Thyroid gland (tissue), 4 donors: ENCODE measurements around the gene INTS3. TPM values are rescaled to one million over a fixed set of nuclear protein-coding genes. Genes with fewer than 3 reads are reported as not detected.

Source experiments
- DNase-seq, 2 donors: peaks; one replicate each; pipeline ENCODE4 v3.0.0-alpha.2; 2019
- H3K27ac ChIP-seq, 3 donors: fragments of 200-600 bp; sonication (generic); 1 replicate in 2 of 3; 2 replicates in 1 of 3; pipeline ENCODE4 v1.5.1; 2016 to 2019; ENCODE audit warnings: mild to moderate bottlenecking in 1 of 3, moderate library complexity in 1 of 3
- H3K27me3 ChIP-seq: fragments of 200-600 bp; sonication (generic); one replicate; pipeline ENCODE4 v1.5.1; 2019
- H3K36me3 ChIP-seq, 2 donors: fragments of 200-600 bp; sonication (generic); one replicate each; pipeline ENCODE4 v1.5.1; 2016 to 2019
- H3K4me1 ChIP-seq, 2 donors: fragments of 200-600 bp; sonication (generic); one replicate each; pipeline ENCODE4 v1.5.1; 2017 to 2019
- H3K4me3 ChIP-seq, 3 donors: fragments of 200-600 bp; sonication (generic); replicated peaks in 1 of 3; 1 replicate in 2 of 3; 2 replicates in 1 of 3; pipeline ENCODE4 v1.5.1; 2016; ENCODE audit warnings: mild to moderate bottlenecking in 1 of 3
- H3K9me3 ChIP-seq: fragments of 200-600 bp; sonication (generic); one replicate; pipeline ENCODE4 v1.5.1; 2017
- POLR2A ChIP-seq, 2 donors: fragments of 450-650 bp; IDR thresholded peaks; one replicate each; pipeline ENCODE4 v1.6.1; 2017; ENCODE audit warnings: antibody characterized with exemption in 2 of 2, mild to moderate bottlenecking in 2 of 2, moderate library complexity in 1 of 2
- WGBS, 2 donors: methylation state at CpG; one replicate each; pipeline ENCODE4 v1.1.5; 2017; 5-methylcytosine and 5-hydroxymethylcytosine counted together
- intact Hi-C: fragments of 100-400 bp; cut with DNase I; formaldehyde crosslinking; loops from one replicate; pipeline ENCODE4 v1.15.1; 2023
- total RNA-seq, 4 donors: library from RNA; depleted of rRNA; stranded (reverse); fragments of >200 nt; gene quantifications; one replicate each; pipeline ENCODE4 v1.2.3, GENCODE V29; 2016
- TF ChIP-seq, protein P1 (sequence below), 6 experiments: fragments of 200-600 bp in 3 of 6; fragments of 450-650 bp in 3 of 6; sonication (generic) in 3 of 6; IDR thresholded peaks; one replicate each; pipeline ENCODE4 v1.5.1; 2016 to 2019; ENCODE audit warnings: antibody characterized with exemption in 6 of 6, mild to moderate bottlenecking in 2 of 6, inconsistent platforms in 1 of 6, moderate library complexity in 1 of 6

The INTS3 gene
- total RNA-seq, 4 donors from 2014 or later = 50.0 to 60.9 (median 56.3) TPM

DNA sequence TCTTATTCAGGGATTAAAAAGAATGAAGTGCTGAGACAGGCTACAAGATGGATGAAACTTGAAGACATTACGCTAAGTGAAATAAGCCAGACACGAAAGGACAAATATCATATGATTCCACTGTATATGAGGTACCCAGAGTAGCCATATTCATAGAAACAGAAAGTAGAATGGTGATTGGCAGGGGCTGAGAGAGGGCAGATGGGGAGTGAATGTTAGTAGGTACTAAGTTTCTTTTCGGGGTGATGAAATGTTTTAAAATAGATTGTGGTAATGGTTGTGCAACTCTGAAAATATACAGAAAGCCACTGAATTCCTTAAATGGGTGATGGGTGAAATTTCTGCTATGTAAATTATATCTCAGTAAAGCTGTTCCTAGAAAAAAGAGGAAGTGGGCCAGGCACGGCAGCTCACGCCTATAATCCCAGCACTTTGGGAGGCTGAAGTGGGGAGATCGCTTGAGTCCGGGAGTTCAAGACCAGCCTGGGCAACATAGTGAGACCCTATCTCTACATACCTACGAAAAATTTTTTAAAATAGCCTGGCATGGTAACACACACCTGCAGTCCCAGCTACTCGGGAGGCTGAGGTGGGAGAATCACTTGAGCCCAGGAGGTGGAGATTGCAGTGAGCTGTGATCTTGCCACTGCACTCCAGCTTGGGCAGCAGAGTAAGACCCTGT lies 63.3 kb downstream of the INTS3 start:
- Histone ChIP-seq H3K27me3 (no peaks in the 10 kb centered on the region), H3K27ac (peak overlapping the region; percentile 16 to 82 (median 77)), H3K9me3 (no peaks in the 10 kb centered on the region), H3K36me3 (no peaks in the 10 kb centered on the region), H3K4me3 (no peak overlapping the region), H3K4me1 (peaks cover 4 to 9% of the 10 kb centered on the region in 2 donors)
- TF ChIP-seq, protein P1, sequence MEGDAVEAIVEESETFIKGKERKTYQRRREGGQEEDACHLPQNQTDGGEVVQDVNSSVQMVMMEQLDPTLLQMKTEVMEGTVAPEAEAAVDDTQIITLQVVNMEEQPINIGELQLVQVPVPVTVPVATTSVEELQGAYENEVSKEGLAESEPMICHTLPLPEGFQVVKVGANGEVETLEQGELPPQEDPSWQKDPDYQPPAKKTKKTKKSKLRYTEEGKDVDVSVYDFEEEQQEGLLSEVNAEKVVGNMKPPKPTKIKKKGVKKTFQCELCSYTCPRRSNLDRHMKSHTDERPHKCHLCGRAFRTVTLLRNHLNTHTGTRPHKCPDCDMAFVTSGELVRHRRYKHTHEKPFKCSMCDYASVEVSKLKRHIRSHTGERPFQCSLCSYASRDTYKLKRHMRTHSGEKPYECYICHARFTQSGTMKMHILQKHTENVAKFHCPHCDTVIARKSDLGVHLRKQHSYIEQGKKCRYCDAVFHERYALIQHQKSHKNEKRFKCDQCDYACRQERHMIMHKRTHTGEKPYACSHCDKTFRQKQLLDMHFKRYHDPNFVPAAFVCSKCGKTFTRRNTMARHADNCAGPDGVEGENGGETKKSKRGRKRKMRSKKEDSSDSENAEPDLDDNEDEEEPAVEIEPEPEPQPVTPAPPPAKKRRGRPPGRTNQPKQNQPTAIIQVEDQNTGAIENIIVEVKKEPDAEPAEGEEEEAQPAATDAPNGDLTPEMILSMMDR (IDR thresholded peaks at IDR 0.05) = no peak
- TF ChIP-seq POLR2A (IDR thresholded peaks at IDR 0.05) = no peak
- DNase-seq = no peak
- intact Hi-C loops = loop anchor here (10.0 kb wide), 1 partner anchor 154 kb away; the partner anchor contains the start of gene DENND4B
- 69 to 76% methylated on average over 9 of the region's 9 CpGs for WGBS, 2 donors

- H3K9me3 ChIP-seq = no peaks in the 10 kb centered on the region
- no peaks in the 10 kb centered on the region for H3K36me3 ChIP-seq
- H3K4me1 ChIP-seq = peaks cover 4 to 9% of the 10 kb centered on the region in 2 donors
- H3K27ac ChIP-seq = peak overlapping the region in 2 of 3 donors; percentile 77 to 82
- 87 to 89% methylated on average over 11 to 15 of the region's 16 CpGs for WGBS, 2 donors
- no peak for TF ChIP-seq POLR2A (IDR thresholded peaks at IDR 0.05)
- TF ChIP-seq, protein P1 (IDR thresholded peaks at IDR 0.05) = no peak
- no peak for DNase-seq
- H3K27me3 ChIP-seq = no peaks in the 10 kb centered on the region
- H3K4me3 ChIP-seq = no peak overlapping the region
- intact Hi-C loops = loop anchor here (10.0 kb wide), 1 partner anchor 153 kb away; the partner anchor contains the start of gene DENND4B
Observed at GRCh38 chr1:153791648-153792253, 63.9 kb downstream of the INTS3 start.

DNA sequence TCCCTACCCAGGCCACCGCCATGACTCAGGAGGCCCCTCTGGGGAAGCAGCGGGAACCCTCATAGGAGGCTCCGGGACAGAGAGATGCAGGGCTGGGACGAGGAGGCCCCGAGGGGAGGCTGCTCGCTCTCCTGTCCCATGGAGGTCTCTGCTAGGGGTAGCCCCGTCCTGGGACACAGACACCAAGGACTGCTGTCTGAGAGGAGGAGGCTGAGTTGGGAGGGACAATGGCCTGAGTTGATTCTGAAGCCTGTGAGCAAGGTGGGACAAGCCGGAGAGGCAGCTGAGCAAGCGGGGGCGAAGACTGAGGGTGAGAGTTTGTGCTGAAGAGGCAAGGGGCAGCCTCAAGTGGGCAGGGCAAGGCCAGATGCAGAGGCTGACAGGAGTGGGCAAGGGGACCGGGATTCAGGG lies 64.8 kb downstream of the INTS3 start:
- intact Hi-C loops = loop anchor here (10.0 kb wide), 1 partner anchor 152 kb away; the partner anchor contains the start of gene DENND4B
- WGBS, 2 donors = 86 to 88% methylated on average over 11 of the region's 11 CpGs

GRCh38 chr1:153793261-153793972 lies 65.6 kb downstream of the INTS3 start:
- Histone ChIP-seq H3K4me1 (peaks cover 4 to 9% of the 10 kb centered on the region in 2 donors), H3K27me3 (no peaks in the 10 kb centered on the region), H3K36me3 (no peaks in the 10 kb centered on the region), H3K4me3 (no peak overlapping the region), H3K27ac (no peak overlapping the region), H3K9me3 (no peaks in the 10 kb centered on the region)
- intact Hi-C loops = loop anchor here (10.0 kb wide), 1 partner anchor 151 kb away; the partner anchor contains the start of gene DENND4B
- WGBS, 2 donors = 70 to 80% methylated on average over 8 to 9 of the region's 9 CpGs
- no peak for DNase-seq
- TF ChIP-seq, protein P1 (IDR thresholded peaks at IDR 0.05) = no peak
- no peak for TF ChIP-seq POLR2A (IDR thresholded peaks at IDR 0.05)

More for the DNA sequence above, 64.8 kb downstream of the INTS3 start:
- DNase-seq = no peak
- no peak for TF ChIP-seq POLR2A (IDR thresholded peaks at IDR 0.05)
- TF ChIP-seq, protein P1 (IDR thresholded peaks at IDR 0.05) = no peak
- Histone ChIP-seq H3K36me3 (no peaks in the 10 kb centered on the region), H3K4me1 (peaks cover 4 to 9% of the 10 kb centered on the region in 2 donors), H3K4me3 (no peak overlapping the region), H3K27ac (no peak overlapping the region), H3K27me3 (no peaks in the 10 kb centered on the region), H3K9me3 (no peaks in the 10 kb centered on the region)
